ENCODE measurements around the gene ZNF512.
"Not testable (repeated sequence)": the region's sequence is repeated elsewhere in the genome, so short reads cannot be mapped to it uniquely, and the experiment has no call there.

The ZNF512 gene

GRCh38 chr2:27551514-27551913 is 31.3 kb upstream of the ZNF512 start:
- no peak for TF ChIP-seq CTCF (conservative IDR thresholded peaks at IDR 0.05; ENCODE audit: control insufficient read depth, insufficient read depth, low read depth, low read length)
- no peak overlapping the region for H3K4me3 ChIP-seq (ENCODE audit: control insufficient read depth, low read depth, low read length)
- DNase-seq (ENCODE audit: low read depth), result no peak

GRCh38 chr2:27552941-27553340 is 29.9 kb upstream of the ZNF512 start:
- H3K4me3 ChIP-seq (ENCODE audit: control insufficient read depth, low read depth, low read length), result no peak overlapping the region
- no peak for DNase-seq (ENCODE audit: low read depth)
- TF ChIP-seq CTCF (conservative IDR thresholded peaks at IDR 0.05; ENCODE audit: control insufficient read depth, insufficient read depth, low read depth, low read length), result no peak

- H3K4me3 ChIP-seq (ENCODE audit: control insufficient read depth, low read depth, low read length); DNase-seq (ENCODE audit: low read depth): not testable (repeated sequence)
Observed at GRCh38 chr2:27554451-27554850, 28.4 kb upstream of the ZNF512 start.

- no peak for TF ChIP-seq CTCF (conservative IDR thresholded peaks at IDR 0.05; ENCODE audit: control insufficient read depth, insufficient read depth, low read depth, low read length)
- H3K4me3 ChIP-seq (ENCODE audit: control insufficient read depth, low read depth, low read length), result no peak overlapping the region
- no peak for DNase-seq (ENCODE audit: low read depth)
Observed at GRCh38 chr2:27559228-27559627, 23.6 kb upstream of the ZNF512 start.

GRCh38 chr2:27561060-27561459 is 21.8 kb upstream of the ZNF512 start:
- no peak overlapping the region for H3K4me3 ChIP-seq (ENCODE audit: control insufficient read depth, low read depth, low read length)
- no peak for DNase-seq (ENCODE audit: low read depth)
- no peak for TF ChIP-seq CTCF (conservative IDR thresholded peaks at IDR 0.05; ENCODE audit: control insufficient read depth, insufficient read depth, low read depth, low read length)

GRCh38 chr2:27566628-27567027 is 16.2 kb upstream of the ZNF512 start:
- TF ChIP-seq CTCF (conservative IDR thresholded peaks at IDR 0.05; ENCODE audit: control insufficient read depth, insufficient read depth, low read depth, low read length), result no peak
- peak; percentile 94 for DNase-seq (ENCODE audit: low read depth)

GRCh38 chr2:27569398-27569797 is 13.4 kb upstream of the ZNF512 start:
- H3K4me3 ChIP-seq (ENCODE audit: control insufficient read depth, low read depth, low read length), result no peak overlapping the region
- peak; percentile 72 for DNase-seq (ENCODE audit: low read depth)
- TF ChIP-seq CTCF (conservative IDR thresholded peaks at IDR 0.05; ENCODE audit: control insufficient read depth, insufficient read depth, low read depth, low read length), result no peak

More at GRCh38 chr2:27566628-27567027, 16.2 kb upstream of the ZNF512 start:
- H3K4me3 ChIP-seq (ENCODE audit: control insufficient read depth, low read depth, low read length), result no peak overlapping the region

Data from fibroblast of mammary gland (primary cell).